Activated CD4-positive, alpha-beta T cell treated with anti-CD3 and anti-CD28 coated beads, Interleukin-10, Interleukin-2, amounts not matched to agents 100 ng/mL and 50 ng/mL, durations not matched to agents 16 hours and 8 hours (primary cell): ENCODE data around the gene NAMPT.
"Not testable (repeated sequence)": the region's sequence is repeated elsewhere in the genome, so short reads cannot be mapped to it uniquely, and the experiment has no call there.

Experiments
- DNase-seq: peaks from one replicate; pipeline ENCODE4 v3.0.0-alpha.2; 2020

The NAMPT gene

GRCh38 chr7:106298631-106299030 is 13.8 kb upstream of the NAMPT start:
- DNase-seq, result not testable (repeated sequence)

- DNase-seq, result not testable (repeated sequence)
These were observed 13.4 kb upstream of the NAMPT start for GRCh38 chr7:106298155-106298554.

GRCh38 chr7:106294334-106294733 is 9.6 kb upstream of the NAMPT start:
- DNase-seq, result no peak

- no peak for DNase-seq
These were observed 6.5 kb upstream of the NAMPT start for GRCh38 chr7:106291247-106291646.

GRCh38 chr7:106290319-106290718 is 5.5 kb upstream of the NAMPT start:
- DNase-seq, result no peak

GRCh38 chr7:106289848-106290247 is 5.1 kb upstream of the NAMPT start:
- DNase-seq, result no peak

- no peak for DNase-seq
These were observed 3.5 kb upstream of the NAMPT start for GRCh38 chr7:106288263-106288662.

- DNase-seq, result no peak
These were observed 3.0 kb upstream of the NAMPT start for GRCh38 chr7:106287786-106288185.

- peak; percentile 88 for DNase-seq
These were observed 1.2 kb upstream of the NAMPT start for GRCh38 chr7:106285855-106286492.

GRCh38 chr7:106285051-106285854 is 470 bp upstream of the NAMPT start:
- DNase-seq, result peak; percentile 99

GRCh38 chr7:106283831-106284713 is 711 bp downstream of the NAMPT start:
- DNase-seq, result peak; percentile 67

- DNase-seq, result no peak
These were observed 1.3 kb downstream of the NAMPT start for GRCh38 chr7:106283501-106283830.

- DNase-seq, result no peak
These were observed 1.9 kb downstream of the NAMPT start for GRCh38 chr7:106282852-106283251.

GRCh38 chr7:106282390-106282789 is 2.4 kb downstream of the NAMPT start:
- DNase-seq, result peak; percentile 28

- peak; percentile 63 for DNase-seq
These were observed 3.0 kb downstream of the NAMPT start for GRCh38 chr7:106281585-106282318.

GRCh38 chr7:106281127-106281526 is 3.7 kb downstream of the NAMPT start:
- no peak for DNase-seq

GRCh38 chr7:106279425-106280197 is 5.2 kb downstream of the NAMPT start:
- peak; percentile 86 for DNase-seq

- DNase-seq, result no peak
These were observed 6.1 kb downstream of the NAMPT start for GRCh38 chr7:106278695-106279094.

GRCh38 chr7:106277976-106278375 is 6.8 kb downstream of the NAMPT start:
- DNase-seq, result no peak

- no peak for DNase-seq
These were observed 8.3 kb downstream of the NAMPT start for GRCh38 chr7:106276513-106276912.

GRCh38 chr7:106273009-106273668 is 11.6 kb downstream of the NAMPT start:
- DNase-seq, result no peak
